Lower lobe of right lung (tissue), 2 donors: Measurements from ENCODE around the gene ADCK2. TPM values are rescaled to one million over a fixed set of nuclear protein-coding genes. Genes with fewer than 3 reads are reported as not detected.
A peak's percentile ranks its signal among the peaks of the same experiment; 100 is the strongest.
"Not testable (repeated sequence)": the region's sequence is repeated elsewhere in the genome, so short reads cannot be mapped to it uniquely, and the experiment has no call there.

Source experiments
- ATAC-seq, 2 donors: fragments of 200-7000 bp; cut with Tn5 transposase; one replicate each; pipeline ENCODE4 v1.9.1; 2020 to 2022; ENCODE audit warnings: mild to moderate bottlenecking in 2 of 2, moderate library complexity in 2 of 2
- DNase-seq: peaks from one replicate; pipeline ENCODE4 v3.0.0-alpha.2; 2020
- H3K27ac ChIP-seq: fragments of 200-600 bp; one replicate; pipeline ENCODE4 v1.8.0; 2022
- H3K27me3 ChIP-seq: fragments of 200-600 bp; one replicate; pipeline ENCODE4 v1.8.0; 2022; ENCODE audit warnings: low read depth
- H3K36me3 ChIP-seq: fragments of 200-600 bp; one replicate; pipeline ENCODE4 v1.8.0; 2022; ENCODE audit warnings: mild to moderate bottlenecking
- H3K4me1 ChIP-seq: fragments of 200-600 bp; one replicate; pipeline ENCODE4 v1.8.0; 2022
- H3K4me3 ChIP-seq: fragments of 200-600 bp; one replicate; pipeline ENCODE4 v1.8.0; 2022; ENCODE audit warnings: mild to moderate bottlenecking
- H3K9me3 ChIP-seq: fragments of 200-600 bp; one replicate; pipeline ENCODE4 v1.8.0; 2022
- intact Hi-C: fragments of 100-400 bp; cut with DNase I; formaldehyde crosslinking; loops from one replicate; pipeline ENCODE4 v1.11.0; 2022
- total RNA-seq: library from RNA; stranded (reverse); fragmentation: NEBNext Ultra II Directional; extraction: Animal tissue kit (Norgen Biotek cat#: 25700); gene quantifications from one replicate; pipeline ENCODE4 v1.2.1, GENCODE V29; 2021
- TF ChIP-seq, protein P1 (sequence below): fragments of 200-600 bp; IDR thresholded peaks from one replicate; pipeline ENCODE4 v1.8.0; 2022; ENCODE audit warnings: antibody characterized with exemption, mild to moderate bottlenecking
- donor health status: DM: no; HTN: yes; CAD: no; lungs with severe emphysema.

The ADCK2 gene
- total RNA-seq, 1 donor from 2014 or later: 18.9 TPM

DNA sequence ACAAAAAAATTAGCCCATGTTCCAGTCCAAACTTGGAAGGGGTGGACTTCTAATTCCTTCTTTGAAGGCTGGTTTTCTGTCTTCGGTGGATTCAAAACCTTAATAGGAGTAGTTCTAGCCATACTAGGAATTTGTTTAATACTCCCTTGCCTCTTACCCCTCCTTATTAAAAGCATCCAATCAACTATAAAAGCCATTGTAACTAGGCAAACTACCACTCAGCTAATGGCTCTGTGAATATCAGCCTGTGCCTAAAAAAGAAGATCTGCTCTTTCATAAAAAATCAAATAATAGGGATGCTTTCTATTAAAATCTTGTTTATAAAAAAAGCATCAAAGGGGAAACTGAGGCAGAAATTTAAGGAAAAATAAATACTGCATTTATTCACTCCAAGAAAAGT lies 4.1 kb upstream of the ADCK2 start:
- Histone ChIP-seq H3K4me1 (peaks cover 9% of the 10 kb centered on the region), H3K27ac (no peak overlapping the region), H3K4me3 (no peak overlapping the region), H3K36me3 (no peaks in the 10 kb centered on the region), H3K9me3 (no peaks in the 10 kb centered on the region), H3K27me3 (no peaks in the 10 kb centered on the region)
- DNase-seq (no peak), ATAC-seq (no peak)
- TF ChIP-seq, protein P1, sequence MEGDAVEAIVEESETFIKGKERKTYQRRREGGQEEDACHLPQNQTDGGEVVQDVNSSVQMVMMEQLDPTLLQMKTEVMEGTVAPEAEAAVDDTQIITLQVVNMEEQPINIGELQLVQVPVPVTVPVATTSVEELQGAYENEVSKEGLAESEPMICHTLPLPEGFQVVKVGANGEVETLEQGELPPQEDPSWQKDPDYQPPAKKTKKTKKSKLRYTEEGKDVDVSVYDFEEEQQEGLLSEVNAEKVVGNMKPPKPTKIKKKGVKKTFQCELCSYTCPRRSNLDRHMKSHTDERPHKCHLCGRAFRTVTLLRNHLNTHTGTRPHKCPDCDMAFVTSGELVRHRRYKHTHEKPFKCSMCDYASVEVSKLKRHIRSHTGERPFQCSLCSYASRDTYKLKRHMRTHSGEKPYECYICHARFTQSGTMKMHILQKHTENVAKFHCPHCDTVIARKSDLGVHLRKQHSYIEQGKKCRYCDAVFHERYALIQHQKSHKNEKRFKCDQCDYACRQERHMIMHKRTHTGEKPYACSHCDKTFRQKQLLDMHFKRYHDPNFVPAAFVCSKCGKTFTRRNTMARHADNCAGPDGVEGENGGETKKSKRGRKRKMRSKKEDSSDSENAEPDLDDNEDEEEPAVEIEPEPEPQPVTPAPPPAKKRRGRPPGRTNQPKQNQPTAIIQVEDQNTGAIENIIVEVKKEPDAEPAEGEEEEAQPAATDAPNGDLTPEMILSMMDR: no peak
- intact Hi-C loops: no loop called here

DNA sequence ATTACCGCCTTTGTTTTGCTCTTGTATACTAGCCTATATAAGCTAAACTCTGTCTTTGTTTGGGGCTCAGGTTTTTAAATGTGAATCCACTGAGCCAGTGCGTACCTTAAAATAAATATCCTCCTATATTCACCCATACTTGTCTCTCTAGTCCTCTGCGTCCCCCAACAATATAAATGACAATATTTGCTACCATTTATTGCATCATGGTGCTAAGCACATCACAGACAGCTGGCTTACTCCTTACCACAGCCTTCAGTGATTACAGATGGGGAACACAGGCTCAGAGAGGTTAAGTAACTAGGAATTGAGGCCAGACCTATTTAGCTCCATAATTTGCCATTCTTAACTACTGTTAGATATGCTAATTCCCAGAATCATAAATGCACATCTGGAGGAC lies 3.4 kb upstream of the ADCK2 start:
- ATAC-seq (no peak), DNase-seq (no peak)
- TF ChIP-seq, protein P1: no peak
- Histone ChIP-seq H3K4me1 (peaks cover 16% of the 10 kb centered on the region), H3K27ac (no peak overlapping the region), H3K36me3 (no peaks in the 10 kb centered on the region), H3K27me3 (no peaks in the 10 kb centered on the region), H3K4me3 (no peak overlapping the region), H3K9me3 (no peaks in the 10 kb centered on the region)
- intact Hi-C loops: no loop called here

DNA sequence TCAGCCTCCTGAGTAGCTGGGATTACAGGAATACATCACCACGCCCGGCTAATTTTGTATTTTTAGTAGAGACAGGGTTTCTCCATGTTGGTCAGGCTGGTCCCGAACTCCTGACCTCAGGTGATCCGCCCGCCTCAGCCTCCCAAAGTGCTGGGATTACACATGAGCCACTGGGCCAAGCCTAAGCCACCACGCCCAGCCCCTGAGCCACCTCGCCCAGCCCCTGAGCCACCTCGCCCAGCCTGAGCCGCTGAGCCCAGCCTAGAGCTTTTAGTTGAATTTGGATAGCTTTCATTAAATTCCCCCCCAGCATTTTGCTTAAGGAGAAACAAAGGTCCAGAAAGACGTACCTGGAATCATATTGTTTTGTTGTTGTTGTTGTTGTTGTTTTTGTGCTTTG lies 2.9 kb upstream of the ADCK2 start:
- intact Hi-C loops, DNase-seq, H3K27me3 ChIP-seq, H3K4me3 ChIP-seq, H3K27ac ChIP-seq, H3K36me3 ChIP-seq, H3K9me3 ChIP-seq, ATAC-seq: not testable (repeated sequence)
- peaks cover 21% of the 10 kb centered on the region for H3K4me1 ChIP-seq

DNA sequence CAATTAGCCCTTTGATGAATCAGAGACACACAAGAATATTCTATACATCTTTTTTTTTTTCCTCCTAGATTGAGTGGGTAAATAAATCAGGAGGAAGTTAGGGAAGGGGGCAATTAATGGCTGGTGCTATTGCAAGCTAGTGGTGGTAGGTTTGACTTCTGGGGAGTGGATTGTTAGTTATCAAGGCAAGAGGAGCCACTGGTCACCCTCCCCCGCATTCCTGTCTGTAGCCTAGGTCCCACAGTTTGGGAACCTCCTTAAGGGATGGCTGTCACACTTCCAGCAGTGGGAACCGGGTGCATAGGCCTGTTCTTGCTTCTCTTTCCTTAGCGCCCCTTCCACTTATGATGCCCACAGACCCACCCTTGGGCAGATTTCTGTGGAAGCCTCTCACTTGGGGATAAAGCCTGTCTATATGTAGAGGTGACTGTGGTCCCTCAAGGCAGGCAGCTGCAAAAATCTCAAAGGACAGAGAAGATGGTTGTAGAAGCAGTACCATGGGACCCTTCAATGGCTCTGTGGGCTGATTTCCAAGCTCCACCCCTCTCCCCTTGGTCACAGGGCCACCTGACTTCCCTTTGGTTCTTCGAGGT lies 2.3 kb upstream of the ADCK2 start:
- Histone ChIP-seq H3K9me3 (no peaks in the 10 kb centered on the region), H3K4me3 (no peak overlapping the region), H3K36me3 (no peaks in the 10 kb centered on the region), H3K4me1 (peaks cover 27% of the 10 kb centered on the region), H3K27me3 (no peaks in the 10 kb centered on the region), H3K27ac (no peak overlapping the region)
- ATAC-seq (no peak), DNase-seq (no peak)
- intact Hi-C loops: no loop called here
- TF ChIP-seq, protein P1: no peak

DNA sequence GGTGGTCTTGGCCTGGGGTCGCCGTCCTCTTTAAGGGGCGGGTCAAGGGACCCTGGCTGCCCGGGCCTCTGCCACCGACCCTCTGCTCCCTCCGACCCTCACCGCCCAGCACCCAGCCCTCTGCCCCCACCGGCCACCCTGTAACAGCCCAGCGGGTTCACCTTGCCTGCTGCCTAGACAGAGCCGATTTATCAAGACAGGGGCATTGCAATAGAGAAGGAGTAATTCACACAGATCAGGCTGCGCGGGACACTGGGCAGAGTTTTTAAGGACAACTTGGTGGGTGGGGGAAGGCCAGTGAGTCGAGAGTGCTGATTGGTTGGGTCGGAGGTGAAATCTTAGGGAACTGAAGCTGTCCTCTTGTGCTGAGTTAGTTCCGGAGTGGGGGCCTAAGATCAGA lies 779 bp upstream of the ADCK2 start:
- TF ChIP-seq, protein P1: no peak
- no peak for ATAC-seq
- Histone ChIP-seq H3K9me3 (no peaks in the 10 kb centered on the region), H3K27me3 (no peaks in the 10 kb centered on the region), H3K4me3 (peak overlapping the region; percentile 77), H3K36me3 (no peaks in the 10 kb centered on the region), H3K27ac (no peak overlapping the region), H3K4me1 (peaks cover 37% of the 10 kb centered on the region)
- no peak for DNase-seq
- intact Hi-C loops: no loop called here

DNA sequence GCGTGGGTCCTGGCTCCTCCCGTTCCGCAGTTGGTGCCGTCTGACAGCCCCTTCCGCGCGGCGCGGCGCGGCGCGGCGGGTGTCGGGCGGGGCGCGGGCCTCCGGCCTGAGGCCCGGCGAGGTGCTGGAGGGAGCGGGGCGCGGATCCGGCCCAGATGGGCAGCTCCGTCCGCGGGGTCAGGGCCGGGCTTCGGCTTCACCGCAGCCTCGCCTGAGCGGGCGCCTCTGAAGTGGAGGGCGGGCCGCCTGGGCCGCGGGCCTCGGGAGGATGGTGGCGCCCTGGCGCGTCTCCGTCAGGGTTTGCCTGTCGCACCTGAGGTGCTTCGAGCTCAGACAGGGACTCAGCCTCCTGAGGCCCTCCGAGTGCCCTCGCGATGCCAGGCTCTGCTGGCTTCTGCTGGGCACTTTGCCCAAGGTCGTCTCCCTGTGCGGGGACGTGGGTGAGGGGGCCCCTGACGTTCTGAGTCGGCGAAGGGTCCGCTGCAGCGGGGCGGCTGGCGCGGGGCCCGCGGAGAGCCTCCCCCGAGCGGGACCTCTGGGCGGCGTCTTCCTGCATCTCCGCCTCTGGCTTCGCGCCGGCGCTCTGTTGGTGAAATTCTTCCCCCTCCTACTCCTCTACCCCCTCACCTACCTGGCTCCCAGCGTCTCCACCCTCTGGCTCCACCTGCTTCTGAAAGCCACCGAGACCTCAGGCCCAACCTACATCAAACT lies 473 bp downstream of the ADCK2 start:
- no peaks in the 10 kb centered on the region for H3K9me3 ChIP-seq

More for the DNA sequence above, 473 bp downstream of the ADCK2 start:
- no peaks in the 10 kb centered on the region for H3K36me3 ChIP-seq
- peak; percentile 80 for DNase-seq
- peak overlapping the region; percentile 77 for H3K4me3 ChIP-seq
- H3K27ac ChIP-seq: peak overlapping the region; percentile 84
- intact Hi-C loops: no loop called here
- peak; percentile 84 to 87 for ATAC-seq
- no peaks in the 10 kb centered on the region for H3K27me3 ChIP-seq
- peaks cover 37% of the 10 kb centered on the region for H3K4me1 ChIP-seq
- TF ChIP-seq, protein P1: no peak
